SH-SY5Y (cell line): ENCODE measurements around the gene GPR75.

Experiments used
- GATA2 ChIP-seq: IDR thresholded peaks from 2 replicates; pipeline ENCODE4 v1.6.1; 2011; ENCODE audit warnings: mild to moderate bottlenecking, low read depth, low read length
- GATA3 ChIP-seq: IDR thresholded peaks from 2 replicates; pipeline ENCODE4 v1.6.1; 2011; ENCODE audit warnings: low read depth, mild to moderate bottlenecking, low read length, moderate library complexity

DNA sequence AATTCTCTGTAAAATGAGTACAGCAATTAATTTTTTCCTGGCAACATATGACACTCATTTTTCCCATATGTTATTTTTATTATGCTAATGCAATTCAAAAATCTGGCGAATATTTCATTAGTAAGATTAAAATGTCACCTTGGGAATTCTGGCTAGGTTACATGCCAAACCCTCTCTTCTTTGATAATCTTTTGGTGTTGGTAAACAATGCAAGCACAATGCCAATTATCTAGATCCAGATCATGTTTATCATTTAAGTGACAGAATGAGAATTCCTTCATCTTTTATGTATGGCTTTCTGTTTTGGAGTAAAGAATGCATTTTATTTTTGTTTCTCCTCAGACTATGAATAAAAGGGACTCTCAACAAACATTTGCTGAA is 33.7 kb downstream of the GPR75 start:
- TF ChIP-seq GATA2, result no peak
- TF ChIP-seq GATA3, result no peak
